AG09319 (cell line): ENCODE measurements around the gene CRTC3.
"Not testable (repeated sequence)": the region's sequence is repeated elsewhere in the genome, so short reads cannot be mapped to it uniquely, and the experiment has no call there.

Experiments
- DNase-seq: peaks from one replicate; pipeline ENCODE4 v3.0.0-alpha.2; 2010; ENCODE audit warnings: low read depth; ENCODE audit errors: extremely low read depth
- TF ChIP-seq, protein P1 (sequence below): IDR thresholded peaks from 2 replicates; pipeline ENCODE4 v1.5.1; 2011; ENCODE audit warnings: low read depth, mild to moderate bottlenecking, inconsistent platforms, low read length, moderate library complexity

CRTC3 gene

DNA sequence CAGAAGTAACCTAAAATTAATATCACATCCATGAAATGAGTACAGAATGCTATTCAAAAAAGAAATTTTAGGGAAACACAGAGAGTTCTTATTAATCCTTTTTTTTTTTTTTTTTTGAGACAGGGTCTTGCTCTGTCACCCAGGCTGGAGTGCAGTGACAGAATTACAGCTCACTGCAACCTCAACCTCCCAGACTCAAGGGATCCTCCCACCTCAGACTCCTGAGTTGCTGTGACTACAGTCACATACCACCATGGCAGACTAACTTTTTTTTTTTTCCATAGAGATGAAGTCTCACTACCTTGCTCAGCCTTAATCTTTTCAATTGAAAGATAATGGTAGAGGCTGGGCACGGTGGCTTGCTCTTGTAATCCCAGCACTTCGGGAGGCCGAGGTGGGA lies 6.3 kb upstream of the CRTC3 start:
- TF ChIP-seq, protein P1, sequence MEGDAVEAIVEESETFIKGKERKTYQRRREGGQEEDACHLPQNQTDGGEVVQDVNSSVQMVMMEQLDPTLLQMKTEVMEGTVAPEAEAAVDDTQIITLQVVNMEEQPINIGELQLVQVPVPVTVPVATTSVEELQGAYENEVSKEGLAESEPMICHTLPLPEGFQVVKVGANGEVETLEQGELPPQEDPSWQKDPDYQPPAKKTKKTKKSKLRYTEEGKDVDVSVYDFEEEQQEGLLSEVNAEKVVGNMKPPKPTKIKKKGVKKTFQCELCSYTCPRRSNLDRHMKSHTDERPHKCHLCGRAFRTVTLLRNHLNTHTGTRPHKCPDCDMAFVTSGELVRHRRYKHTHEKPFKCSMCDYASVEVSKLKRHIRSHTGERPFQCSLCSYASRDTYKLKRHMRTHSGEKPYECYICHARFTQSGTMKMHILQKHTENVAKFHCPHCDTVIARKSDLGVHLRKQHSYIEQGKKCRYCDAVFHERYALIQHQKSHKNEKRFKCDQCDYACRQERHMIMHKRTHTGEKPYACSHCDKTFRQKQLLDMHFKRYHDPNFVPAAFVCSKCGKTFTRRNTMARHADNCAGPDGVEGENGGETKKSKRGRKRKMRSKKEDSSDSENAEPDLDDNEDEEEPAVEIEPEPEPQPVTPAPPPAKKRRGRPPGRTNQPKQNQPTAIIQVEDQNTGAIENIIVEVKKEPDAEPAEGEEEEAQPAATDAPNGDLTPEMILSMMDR, result no peak
- DNase-seq, result no peak

- not testable (repeated sequence) for DNase-seq
Observed at GRCh38 chr15:90524018-90524803, 5.5 kb upstream of the CRTC3 start.

- DNase-seq, result no peak
- TF ChIP-seq, protein P1, result no peak
Observed at GRCh38 chr15:90529011-90529370, 732 bp upstream of the CRTC3 start.

- no peak for DNase-seq
- TF ChIP-seq, protein P1, result no peak
Observed at GRCh38 chr15:90530250-90531051, 728 bp downstream of the CRTC3 start.

DNA sequence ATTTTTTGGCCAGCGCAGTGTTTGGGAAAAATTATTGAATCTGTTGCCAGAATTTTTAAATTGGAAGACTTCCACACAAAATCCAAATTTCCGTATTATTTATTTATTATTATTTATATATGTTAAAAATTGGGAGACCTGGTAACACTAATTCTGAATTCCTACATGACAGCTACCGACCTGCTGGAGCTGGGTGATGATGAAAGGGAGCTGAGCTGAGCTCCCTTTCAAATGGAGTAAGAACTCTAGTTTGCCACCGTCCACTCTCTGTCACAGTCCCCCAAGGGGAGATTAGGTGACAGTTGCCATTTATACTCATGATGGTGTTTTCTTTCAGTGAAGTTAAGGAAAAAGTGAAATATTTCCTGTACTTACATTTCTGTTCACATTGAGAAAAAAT lies 1.4 kb downstream of the CRTC3 start:
- DNase-seq, result no peak
- TF ChIP-seq, protein P1, result no peak

GRCh38 chr15:90535254-90535653 lies 5.5 kb downstream of the CRTC3 start:
- DNase-seq, result no peak
- TF ChIP-seq, protein P1, result no peak

DNA sequence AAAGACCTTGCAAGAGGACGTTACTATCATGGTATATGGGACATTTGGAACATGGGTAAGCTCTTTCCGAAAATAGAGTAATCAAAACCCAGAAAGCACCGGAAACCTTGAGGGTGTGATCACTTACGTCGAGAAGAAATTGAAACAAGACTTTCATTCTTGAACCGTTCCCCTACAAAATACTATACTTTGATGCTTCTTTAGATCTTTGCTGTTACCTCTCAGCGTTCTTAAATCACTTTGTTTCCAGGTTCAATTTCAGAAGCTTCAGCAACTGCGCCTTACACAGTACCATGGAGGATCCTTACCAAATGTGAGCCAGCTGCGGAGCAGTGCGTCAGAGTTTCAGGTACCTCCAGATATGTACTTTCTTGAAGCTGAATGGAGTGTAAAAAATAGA lies 10.1 kb downstream of the CRTC3 start:
- TF ChIP-seq, protein P1, result no peak

GRCh38 chr15:90540768-90541167 lies 11.0 kb downstream of the CRTC3 start:
- DNase-seq, result no peak
- TF ChIP-seq, protein P1, result no peak

More for the DNA sequence above, 10.1 kb downstream of the CRTC3 start:
- no peak for DNase-seq
